AG08395 (cell line): ENCODE measurements around the gene MSX2.
"Not testable (repeated sequence)": the region's sequence is repeated elsewhere in the genome, so short reads cannot be mapped to it uniquely, and the experiment has no call there.

Experiments used
- DNase-seq: peaks from one replicate; pipeline ENCODE4 v3.0.0; 2012; ENCODE audit warnings: mixed read lengths, low spot score

Gene MSX2

DNA sequence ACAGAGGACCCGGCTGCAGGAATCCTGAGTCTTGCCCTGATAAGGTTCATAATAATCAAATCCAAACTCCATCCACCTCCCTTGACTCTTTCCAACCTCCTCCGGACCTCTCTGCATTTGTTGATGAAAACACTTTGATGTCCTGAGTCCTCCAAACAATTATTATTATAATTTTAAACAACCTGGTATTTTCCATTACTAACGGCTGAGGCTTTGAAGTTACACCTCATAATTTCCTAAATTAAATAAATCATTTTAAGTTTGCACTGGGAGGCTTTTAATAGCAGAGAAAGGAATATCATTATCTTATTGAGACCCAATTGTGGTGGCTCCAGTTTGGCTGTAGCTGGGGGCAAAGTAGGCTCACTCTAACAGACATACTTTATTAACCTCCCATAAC, 9.5 kb downstream of the MSX2 start:
- DNase-seq: no peak

DNA sequence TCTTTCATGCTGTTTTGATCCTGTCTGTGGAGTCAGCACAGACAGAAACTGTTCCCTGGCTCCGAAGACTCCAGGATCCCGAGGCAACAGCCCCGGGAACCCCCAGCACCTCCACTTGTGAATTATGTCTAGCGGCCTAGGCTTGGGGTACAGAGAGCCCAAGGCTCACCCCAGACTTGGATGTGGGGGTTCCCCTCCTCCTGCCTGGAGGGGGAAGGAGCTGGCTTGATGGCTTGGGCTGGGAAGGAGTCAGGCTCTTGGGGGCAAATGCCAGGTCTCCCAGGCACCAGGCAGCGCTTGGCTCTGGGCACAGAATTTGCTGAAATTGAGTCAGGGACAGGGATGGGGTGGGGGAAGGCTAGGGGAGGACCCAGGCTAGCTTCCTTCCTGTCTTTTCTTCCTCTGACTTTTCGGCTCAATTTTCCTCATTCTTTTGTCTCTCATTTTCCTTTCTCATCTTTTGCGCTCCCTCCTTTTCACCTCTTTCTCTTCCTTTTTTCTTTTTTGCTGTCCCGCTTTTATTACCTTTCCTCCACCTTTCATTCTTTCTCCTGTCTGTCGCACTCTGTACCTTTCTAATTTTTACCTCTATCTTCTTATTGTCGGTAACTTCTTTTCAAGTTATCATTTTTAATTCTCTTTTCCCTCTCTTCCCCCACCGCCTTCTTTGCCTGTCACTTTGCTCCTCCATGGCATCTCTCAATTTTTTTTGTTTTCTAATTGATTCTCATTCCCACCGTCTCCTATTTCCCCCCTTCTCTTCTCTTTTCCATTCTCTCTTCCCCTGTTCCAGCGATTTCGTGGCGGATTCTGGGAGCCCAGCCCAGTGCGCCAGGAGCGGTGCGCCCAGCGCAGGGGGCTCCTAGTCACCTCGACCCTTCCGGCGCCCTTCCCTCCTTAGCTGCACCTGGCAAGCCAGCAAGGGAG, 10.5 kb downstream of the MSX2 start:
- no peak for DNase-seq

DNA sequence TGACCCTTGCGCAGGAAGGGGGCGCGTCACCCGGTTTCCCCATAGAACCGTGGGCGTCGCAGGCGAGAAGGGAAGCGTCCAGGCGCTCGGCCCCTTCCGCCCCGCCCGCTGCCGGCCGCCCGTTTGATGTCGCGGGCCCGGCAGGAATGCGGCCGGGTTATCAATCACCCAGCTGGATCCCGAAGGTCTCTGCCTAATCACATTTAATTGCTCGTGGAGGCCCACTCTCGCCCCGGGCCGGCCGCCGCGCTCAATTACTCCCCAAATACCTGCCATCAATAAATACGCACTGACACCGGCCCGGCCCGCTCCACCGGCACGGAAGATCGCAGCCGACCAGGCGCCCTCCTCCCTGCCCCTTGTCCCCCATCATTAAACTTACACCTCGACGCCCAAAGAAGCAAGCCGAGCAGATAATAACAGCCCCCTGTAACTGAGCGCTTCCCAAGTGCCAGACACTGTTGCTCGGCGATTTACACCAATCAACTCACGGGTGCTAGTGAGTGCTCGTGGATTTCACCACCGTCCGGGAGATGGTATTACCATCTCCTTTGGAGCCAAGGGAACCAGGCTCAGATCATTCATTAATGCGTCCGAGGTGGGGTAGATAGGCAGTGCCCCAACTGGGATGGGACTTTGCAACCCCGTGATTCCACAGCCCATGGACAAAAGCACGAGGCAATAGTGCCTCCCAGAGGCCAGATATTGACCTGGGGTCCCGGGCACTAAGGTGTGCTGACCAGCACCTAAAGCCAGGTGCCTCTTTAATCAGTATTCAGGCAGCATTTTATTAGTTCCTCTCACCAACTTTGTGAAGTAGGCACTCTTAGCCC, 11.3 kb downstream of the MSX2 start:
- no peak for DNase-seq

DNA sequence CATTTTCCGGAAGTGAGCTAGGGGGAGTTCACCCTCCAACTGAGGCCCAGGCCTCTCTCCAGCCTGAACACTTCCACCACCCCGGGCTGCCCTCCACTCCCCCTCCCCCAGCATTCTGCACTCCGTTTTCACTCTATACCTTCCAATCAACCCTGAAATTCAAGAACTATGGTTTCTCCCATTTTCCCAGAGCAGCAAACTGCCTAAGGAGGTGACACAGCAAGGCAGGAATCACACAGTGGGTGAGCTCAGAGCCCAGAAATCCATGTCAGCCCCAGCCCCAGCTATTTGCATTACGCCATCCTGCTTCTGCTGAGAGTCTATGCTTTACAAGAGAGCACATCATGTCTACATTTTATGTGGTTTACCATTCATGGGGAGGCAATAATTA, 11.9 kb downstream of the MSX2 start:
- DNase-seq: peak; percentile 70

DNA sequence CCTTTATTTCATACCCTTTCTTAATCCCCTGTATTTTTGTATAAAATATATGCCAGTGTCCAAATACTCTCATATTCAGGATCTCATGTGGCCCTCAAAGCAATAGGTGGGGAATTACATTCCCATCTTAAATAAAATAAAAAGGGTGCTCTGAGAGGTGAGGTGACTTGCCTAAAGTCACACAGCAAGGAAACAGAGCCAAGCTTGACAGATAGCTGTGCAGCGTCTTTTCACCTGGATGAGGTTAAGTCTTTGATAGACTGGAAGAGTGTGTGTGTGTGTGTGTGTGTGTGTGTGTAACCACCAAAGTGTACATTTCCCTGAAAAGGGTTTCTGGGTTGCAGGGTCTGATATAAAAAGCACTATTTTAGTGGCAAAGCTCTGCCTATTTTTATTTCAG, 12.4 kb downstream of the MSX2 start:
- no peak for DNase-seq

DNA sequence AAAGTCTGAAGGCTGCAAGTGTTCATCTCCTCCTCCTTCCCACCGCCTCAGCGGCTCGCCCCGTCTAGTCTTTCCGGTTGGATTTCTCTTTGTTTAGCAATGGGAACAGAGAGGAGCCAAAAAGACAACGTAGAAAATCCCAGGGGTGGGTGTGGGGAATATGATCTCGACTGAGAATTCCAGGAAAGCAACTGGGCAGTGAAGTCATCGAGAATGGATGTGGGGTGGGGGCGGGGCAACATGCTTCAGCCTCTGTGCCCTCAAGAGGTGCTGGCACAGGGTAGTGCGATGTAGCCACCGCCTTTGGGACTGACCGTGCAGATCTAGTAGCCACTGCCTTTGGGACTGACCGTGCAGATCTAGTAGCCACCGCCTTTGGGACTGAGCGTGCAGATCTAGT, 12.9 kb downstream of the MSX2 start:
- DNase-seq: no peak

DNA sequence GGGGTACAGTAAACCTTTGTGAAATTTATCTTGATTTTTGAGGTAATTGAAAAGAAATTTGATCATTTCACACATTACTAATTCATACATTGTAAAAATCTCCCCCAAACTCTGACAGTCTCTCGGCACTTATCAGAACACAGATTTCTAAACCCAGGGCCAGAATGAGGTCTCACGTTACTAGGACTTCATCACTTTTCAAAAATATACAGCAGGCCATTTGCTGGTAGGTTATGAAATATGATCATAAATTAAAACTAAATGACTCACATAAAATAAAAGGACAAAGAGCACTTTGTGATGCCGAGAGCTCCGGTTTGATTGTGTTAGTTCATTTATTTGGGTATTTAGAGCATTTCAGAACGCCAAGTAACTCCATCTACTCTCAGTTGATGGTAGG, 17.0 kb downstream of the MSX2 start:
- no peak for DNase-seq

DNA sequence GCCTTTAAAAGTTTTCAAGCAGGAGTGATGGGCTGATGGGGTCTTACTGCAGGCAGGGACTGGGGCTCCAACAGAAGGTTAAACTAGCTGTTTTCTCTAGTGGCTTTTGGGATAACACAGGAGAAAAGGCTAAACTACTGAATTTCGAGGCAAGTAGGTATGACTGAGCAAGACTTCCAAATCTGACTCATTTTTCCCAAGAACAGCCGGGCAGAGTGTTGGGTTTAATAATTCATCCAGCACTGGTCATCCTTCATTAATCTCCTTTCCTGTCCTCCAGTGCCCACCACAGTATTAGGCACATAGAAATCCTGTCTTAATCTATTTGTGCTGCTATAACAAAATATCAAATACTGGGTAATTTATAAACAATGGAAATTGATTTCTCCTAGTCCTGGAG, 20.5 kb downstream of the MSX2 start:
- no peak for DNase-seq

DNA sequence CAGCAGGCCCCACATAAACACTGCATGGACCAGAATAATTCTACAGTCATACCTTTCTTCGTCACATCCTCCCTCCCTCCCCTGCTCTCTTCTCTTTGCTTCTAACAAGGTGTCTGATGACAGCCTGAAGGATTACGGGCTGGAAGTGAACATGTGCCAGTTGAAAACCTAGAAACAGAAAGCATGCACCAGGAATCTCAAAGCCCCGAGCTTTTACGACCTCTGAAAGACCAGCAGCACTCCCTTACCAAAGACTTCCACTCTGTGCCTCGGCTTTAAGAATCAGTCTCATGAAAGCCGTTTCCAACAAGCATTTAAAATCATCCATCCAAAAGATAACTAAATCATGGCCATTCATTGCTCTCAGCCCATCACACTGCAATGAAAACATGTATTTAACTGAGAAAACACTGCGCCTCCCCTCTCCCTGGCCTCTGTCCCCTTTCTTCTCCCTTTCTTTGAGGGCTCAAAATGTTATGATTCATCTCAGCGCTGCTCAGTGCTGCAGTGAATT, 21.3 kb downstream of the MSX2 start:
- DNase-seq: no peak

DNA sequence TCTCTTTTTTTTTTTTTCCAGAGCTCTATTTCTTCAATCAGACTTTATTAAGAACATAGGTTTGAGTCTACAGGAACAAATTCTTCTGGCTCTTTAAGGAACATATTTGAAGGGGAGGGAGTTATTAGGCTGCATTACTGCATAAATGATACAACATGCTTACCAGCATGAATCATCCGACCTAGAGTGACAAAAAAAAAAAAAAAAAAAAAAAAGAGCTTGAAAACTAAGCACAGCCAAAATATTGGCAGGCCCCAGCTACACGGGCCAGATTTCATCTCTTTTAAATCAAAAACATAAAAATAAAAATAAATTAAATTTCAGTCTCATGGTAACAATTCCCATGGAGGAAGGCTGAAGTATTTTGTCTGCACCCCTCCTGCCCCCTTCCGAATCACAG, 26.3 kb downstream of the MSX2 start:
- DNase-seq: no peak

DNA sequence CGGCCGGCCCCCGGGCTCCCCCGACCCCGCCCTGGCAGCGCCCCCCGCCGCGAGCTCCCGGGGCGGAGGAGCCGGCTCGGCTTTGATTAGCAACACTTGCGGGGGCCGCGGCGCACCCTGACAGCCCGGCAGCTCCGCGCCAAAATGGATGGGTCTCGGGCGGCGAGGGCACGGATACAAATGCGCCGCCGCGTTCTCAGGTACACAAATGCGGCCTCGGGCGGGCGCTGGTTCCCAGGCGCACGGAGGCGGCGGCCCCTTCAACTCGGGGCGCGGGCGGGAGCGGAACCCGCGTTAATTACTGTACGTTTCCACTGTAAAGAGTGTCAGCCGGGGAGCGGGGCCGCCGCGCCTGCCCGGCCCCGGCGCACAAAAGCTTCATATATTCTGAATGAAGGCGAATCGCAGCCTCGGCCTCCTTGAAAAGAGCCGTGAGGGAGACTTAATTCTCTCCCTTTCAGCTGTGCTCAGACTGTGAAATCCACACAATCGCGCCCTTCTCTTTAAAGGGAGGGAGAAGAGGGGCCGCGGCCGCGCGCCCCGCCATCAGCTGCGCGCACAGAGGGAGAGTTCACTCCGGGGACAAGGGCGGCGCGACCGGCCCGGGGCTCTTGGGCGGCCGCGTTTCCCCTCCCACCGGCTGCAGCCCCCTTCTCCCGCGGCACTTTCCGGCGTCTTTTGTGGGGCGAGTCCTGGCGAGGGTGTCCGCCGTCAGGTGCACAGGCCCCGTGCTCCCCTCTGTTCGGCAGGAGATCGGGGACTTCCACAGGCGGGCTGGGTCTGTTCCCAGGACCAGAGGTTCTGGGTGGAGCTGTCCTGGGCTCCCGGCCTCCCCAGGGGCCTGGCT, 27.0 kb downstream of the MSX2 start:
- DNase-seq: no peak

DNA sequence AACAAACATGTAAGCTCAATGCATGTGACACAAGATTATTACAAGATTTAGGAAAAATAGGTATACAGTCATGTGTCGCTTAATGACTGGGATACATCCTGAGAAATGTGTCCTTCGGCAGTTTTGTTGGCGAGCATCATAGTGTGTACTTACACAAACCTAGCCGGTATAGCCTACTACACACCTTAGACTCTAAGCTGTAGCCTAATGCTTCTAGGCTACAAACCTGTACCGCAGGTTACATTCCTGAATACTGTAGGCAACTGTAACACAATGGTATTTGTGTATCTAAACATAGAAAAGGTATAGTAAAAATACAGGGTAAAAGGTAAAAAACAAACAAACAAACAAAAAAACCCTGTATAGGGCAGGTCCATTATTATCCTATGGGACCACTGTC, 27.7 kb downstream of the MSX2 start:
- DNase-seq: no peak

DNA sequence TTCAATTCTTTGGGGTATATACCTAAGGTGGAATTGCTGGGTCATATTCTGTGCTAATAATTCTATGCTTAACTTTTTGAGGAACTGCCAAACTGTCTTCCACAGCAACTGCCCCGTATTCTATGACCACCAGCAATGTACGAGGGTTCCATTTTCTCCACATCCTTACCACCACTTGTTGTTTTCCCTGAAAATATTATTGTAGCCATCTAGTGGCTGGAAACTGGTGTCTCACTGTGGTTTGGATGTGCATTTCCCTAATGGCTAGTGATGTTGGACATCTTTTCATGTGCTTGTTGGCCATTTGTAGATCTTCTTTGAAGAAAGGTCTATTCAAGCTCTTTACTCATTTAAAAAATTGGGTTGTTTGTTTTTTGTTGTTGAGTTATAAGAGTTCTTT, 30.7 kb downstream of the MSX2 start:
- DNase-seq: no peak

DNA sequence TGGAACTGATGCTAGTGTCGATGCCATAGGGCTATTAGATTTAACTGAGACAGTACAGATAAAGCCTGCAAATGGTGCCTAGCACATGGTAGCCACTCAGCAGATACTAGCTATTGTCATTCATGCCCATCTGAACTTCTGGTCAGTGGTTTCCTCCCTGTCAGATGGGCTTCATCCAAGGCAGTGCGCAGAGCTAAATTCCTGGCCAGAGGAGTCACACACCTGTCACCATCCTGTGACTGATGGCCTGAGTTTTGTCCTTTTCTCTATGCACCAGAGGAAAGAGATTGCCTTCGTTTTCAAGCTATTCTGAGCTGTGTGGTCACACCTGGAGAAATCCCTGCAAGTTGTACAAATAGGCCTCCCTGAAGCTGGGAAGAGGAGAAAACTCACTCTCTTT, 34.7 kb downstream of the MSX2 start:
- no peak for DNase-seq

DNA sequence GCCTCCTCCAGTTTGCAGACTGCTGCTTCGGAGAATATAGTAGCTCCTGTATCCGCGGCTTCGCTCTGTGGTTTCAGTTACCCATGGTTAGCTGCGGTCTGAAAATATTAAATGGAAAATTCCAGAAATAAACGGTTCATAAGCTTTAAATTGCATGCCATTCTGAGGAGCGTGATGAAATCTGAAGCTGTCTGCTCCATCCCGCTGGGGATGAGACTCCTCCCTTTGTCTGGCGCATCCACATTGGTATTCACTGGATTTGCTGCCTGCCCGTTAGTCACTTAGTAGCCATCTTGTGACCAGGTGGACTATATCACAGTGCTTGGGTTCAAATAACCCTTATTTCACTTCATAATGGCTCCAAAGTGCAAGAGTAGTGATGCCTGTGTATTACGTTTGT, 36.3 kb downstream of the MSX2 start:
- no peak for DNase-seq

DNA sequence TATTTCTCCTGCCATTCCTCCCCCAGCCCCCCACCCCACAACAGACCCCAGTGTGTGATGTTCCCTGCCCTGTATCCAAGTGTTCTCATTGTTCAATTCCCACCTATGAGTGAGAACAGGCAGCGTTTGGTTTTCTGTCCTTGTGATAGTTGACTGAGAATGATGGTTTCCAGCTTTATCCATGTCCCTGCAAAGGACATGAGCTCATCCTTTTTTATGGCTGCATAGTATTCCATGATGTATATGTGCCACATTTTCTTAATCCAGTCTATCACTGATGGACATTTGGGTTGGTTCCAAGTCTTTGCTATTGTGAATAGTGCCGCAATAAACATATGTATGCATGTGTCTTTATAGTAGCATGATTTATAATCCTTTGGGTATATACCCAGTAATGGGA, 37.0 kb downstream of the MSX2 start:
- DNase-seq: not testable (repeated sequence)

DNA sequence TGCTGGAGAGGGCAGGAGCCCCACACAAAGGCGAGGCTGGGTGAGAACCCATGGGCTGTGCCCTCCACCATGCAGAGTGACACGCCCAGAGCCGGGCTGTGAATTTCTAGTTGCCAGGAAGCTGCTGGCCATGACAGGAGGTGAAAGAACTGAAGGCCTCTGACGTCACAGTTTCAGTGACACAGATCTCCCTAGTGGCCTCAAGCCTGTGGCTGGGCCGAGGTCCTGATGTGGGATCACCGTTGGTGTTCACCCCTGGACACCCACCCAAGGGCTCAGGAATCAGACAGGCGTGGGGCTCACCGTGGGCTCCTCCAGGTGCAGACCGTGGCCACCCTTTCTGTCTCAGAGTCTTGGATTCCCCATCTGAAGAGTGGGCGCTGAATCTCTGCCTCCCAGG, 39.9 kb downstream of the MSX2 start:
- DNase-seq: no peak

DNA sequence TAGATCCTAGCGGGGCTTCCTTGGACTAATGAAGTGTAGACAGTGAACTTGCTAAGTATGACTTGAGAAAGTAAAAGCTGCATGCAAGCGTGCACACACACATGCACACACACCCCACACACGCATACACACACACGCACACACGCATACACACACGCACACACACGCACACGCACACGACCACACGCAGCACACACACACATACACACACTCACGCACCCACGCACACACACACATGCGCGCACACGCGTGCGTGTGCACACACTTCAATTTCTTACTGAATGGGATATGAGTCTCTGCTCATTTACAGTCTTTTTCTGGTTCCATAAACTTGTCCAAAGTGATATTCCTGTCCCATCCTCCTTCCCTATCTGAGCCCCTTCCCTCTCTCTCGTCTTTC, 41.2 kb downstream of the MSX2 start:
- DNase-seq: no peak

DNA sequence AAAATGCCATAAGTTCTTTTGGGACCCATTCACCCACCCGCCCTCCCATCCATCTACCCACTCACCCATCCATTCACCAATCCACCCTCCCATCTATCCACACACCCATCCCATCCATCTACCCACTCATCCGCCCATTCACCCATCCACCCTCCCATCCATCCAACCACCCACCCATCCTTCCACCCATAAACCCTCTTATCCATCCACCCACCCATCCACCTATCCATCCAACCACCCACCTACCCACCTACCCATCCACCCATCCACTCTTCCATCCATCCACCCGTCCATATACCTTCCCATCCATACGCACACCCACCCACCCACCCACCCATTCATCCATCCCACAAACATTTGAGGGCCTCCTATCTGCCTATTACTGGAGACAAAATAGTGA, 43.3 kb downstream of the MSX2 start:
- no peak for DNase-seq

DNA sequence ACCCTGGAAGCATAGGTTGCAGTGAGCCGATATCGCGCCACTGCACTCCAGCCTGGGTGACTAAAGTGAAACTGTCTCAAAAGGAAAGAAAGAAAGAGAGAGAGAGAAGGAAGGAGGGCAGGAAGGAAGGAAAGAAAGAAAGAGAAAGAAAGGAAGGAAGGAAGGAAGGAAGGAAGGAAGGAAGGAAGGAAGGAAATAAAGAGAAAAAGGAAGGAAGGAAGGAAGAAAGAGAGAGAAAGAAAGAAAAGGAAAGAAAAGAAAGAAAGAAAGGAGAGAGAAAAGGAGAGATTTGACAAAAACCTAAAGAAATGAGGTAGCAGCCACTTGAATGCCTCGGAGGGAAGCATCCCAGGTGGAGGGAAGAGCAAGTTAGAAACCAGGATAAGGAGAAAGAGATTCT, 44.6 kb downstream of the MSX2 start:
- no peak for DNase-seq

DNA sequence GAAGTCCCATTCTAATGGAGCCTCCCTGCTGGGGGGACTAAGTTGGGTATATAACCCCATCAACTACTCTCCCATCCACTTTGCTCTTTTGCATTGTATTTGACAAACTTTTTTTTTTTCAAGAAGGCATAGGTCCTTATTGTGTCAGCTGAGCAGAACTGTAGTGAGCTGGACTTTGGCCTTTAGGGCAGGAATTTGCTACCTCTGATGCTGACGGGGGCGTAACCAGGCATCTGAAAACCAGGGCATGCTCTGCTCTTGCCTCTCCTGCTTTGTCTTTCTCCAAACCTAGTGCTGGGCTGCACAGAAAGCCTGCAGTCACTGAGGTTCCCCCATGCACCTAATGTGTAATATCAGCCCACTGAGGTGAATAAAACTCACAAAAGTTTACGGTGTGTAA, 49.0 kb downstream of the MSX2 start:
- DNase-seq: no peak

DNA sequence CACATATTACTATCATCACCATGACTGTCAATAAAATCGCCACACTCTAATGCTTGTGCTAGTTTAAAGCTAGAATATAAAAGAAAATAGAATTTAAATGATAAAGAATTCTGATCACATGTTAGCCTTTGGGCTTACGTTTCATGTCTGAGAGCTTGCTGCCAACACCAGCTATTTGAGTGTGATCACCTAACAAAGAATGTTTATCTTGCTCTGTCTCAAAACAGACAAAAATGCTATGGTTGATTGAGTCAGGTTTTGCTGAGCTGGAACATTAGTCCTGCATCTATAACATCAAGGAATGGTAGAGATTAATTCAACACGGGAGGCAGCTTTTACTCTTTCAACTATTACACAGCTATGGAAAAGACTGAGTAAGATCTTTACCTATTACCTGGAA, 50.7 kb downstream of the MSX2 start:
- DNase-seq: no peak
